GM10847 (cell line): Measurements from ENCODE around the gene HPDL.

Experiments used
- POLR2A ChIP-seq: IDR thresholded peaks from 2 replicates; pipeline ENCODE4 v1.6.1; 2011; ENCODE audit not compliant: insufficient read length; ENCODE audit errors: extremely low read depth

HPDL gene

DNA sequence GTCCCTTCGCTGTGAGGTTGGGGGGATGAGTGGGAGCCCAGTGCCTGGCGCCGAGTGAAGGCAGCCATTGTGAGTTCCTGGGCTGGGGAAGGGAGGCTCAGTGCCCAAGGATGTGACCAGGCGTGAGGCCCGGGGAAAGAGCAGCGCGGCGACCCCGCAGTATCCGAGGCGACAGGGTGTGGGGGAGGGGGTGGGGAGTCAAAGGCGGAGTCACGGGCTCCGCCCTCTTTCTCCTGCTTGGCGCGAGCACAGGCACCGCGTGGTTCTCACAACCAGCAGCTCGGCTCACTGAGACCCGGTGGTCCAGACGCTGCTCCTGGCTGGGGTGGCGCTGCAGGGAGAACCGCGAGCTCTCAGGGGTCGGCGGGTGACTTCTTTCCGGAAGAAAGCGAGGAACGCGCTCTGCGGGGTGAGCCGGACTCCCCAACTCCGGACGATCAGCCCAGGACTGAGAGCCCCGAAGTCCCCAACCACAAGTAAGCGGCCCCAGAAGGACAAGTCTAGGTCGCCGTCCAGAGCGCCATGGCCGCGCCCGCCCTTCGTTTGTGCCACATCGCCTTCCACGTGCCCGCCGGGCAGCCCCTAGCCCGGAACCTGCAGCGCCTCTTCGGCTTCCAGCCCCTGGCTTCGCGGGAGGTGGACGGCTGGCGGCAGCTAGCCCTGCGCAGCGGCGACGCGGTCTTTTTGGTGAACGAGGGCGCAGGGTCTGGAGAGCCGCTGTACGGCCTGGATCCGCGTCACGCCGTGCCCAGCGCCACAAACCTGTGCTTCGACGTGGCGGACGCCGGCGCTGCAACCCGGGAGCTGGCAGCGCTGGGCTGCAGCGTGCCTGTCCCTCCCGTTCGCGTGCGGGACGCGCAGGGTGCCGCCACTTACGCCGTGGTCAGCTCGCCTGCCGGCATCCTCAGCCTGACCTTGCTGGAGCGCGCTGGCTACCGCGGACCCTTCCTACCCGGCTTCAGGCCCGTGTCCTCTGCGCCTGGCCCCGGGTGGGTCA lies at the start of gene HPDL:
Gene HPDL, plus strand, starts transcription at position 269 of the 997 bp plus-strand sequence. Its CDS starts 254 bp downstream, at position 523.
- TF ChIP-seq POLR2A: peak; percentile 81

DNA sequence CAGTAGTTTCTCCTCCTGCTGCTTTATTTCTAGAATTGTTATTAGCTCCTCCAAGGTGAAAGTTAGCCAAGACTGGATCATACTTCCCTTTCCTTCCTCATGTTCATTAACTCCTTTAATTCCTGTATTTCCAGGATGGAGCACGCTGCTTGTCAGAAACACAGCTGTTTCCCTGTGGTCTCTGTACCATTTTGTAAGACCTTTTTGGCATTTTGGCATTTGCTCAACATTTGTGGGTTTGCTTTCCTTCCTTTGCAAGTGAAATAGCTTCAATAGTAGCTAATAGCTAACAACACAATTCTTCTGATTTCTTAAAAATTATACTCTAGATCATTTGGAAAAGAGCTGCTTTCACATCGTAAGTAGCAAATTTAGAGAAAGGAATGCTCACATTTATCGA lies 44.3 kb upstream of the HPDL start:
- no peak for TF ChIP-seq POLR2A

DNA sequence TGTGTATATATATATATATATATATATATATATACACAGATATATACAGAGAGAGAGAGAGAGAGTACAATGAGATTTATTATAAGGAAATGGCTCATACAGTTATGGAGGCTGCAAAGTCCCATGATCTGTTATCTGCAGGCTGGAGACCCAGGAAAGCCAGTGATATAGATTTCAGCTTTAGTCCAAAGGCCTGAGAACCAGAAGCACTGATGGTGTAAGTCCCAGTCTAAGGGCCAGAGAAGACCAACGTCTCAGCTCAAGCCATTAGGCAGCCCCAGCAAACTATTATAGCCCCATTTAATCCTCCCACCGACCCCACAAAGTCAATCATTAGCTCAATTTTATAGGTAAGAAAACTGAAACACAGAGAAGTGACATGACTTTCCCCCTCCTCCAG lies 35.0 kb upstream of the HPDL start:
- no peak for TF ChIP-seq POLR2A

DNA sequence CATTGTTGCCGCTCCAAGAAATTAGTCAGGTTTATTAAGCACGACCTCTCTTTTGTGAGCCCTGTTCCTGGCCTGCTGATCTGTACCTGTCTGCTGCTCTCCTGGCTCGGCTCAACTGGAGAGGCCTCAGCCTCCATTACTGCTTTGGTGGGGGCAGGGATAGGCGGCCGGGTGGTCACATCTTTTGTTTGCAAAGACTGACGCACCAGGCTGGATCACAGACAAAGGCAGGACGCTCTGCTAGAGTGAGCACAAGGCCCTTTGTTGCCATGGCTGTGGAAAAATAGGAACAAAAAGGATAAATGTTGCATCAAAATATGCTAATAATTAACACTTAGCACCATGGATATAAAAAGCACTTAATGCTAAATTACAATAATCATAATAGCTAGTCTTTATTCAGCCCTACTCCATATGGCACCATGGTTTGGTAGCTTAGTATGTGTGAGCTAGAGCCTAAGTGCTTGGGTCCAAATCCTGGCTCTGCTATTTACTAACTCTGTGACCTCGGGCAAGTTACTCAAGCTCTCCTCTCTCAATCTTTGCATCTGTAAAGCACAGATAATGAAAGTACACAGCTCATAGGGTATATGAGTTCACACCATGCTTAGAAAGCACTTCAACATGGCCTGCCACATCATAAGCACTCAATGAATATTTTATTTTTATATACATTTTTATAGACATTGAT lies 28.9 kb upstream of the HPDL start:
- TF ChIP-seq POLR2A: no peak

DNA sequence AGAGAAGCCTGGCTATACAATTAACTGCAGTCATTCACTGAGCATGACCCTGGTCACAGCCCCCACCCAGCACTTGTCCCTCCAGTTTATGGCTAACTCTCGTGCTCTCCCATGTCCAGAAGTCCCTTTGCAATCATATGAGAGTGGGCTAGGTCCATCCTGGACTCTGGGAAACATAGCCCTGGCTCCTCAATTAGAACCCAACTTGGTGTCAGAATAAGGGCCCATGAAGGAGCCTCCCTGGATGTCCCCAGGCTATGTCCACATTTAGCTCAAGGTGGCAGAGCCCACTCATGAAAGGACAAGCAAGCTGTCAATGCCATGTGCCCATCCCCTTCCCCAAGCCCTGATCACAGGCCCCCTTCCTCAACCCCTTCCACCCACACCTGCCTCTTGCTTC lies 27.4 kb upstream of the HPDL start:
- no peak for TF ChIP-seq POLR2A

DNA sequence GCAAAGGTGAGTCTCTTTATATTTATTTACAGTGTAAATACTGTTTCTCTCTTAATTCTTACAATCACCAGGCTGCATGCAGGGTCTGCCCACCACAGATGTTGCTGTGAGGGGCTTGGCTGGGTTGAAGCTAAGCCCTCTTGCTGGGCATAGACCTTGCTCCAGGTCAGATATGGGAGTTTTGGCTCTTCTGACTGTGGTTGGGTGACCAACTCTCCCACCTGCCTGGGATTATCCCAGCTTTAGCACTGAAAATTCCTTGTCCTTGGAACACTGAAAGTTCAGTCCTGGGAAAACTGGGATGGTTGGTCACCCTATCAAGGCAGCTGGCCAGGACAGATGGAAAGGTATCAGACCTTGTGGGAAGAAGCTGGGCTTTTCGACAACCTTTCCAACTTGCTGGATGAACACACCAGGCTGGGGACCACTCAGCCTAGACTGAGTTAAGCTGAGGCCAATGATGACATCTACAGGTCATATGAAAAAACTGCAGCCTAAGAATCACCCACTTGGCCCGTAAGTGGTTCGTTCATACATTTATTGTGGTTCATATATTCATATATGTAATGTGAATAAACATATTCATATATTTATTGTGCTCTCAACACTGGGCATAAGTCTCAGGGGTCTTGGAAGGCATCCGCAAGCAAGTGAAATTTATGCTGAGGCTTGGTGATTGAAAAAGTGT lies 26.6 kb upstream of the HPDL start:
- TF ChIP-seq POLR2A: no peak

DNA sequence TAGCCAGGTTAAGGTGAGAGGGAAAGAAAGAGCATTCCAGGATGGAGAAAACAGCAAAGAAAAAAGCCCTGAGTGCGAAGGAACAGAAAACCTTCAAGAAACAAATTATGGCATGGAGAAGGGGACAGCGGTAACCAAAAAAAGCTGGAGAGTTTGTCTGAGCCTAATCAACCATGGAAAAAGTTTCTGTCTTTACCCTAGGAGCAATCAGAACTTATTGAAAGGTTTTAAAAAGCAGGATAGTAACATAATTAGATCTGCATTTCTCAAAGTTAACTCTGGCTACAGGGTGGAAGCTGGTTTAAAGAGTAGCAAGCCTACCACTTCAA lies 26.1 kb upstream of the HPDL start:
- no peak for TF ChIP-seq POLR2A

DNA sequence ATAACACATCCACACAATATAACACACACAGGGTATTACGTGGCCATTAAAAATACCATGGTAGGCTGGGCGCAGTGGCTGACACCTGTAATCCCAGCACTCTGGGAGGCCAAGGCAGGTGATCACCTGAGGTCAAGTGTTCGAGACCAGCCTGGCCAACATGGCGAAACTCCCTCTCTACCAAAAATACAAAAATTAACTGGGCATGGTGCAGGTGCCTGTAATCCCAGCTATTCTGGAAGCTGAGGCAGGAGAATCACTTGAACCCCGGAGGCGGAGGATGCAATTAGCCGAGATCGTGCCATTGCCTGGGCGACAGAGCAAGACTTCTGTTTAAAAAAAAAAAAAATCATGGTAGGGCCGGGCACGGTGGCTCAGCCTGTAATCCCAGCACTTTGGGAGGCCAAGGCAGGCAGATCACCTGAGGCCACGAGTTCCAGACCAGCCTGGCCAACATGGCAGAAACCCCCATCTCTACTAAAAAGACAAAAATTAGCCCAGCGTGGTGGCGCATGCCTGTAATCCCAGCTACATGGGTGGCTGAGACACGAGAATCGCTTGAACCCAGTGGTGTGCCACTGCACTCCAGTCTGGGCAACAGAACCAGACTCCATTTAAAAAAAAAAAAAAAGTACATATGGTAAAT lies 24.1 kb upstream of the HPDL start:
- no peak for TF ChIP-seq POLR2A

DNA sequence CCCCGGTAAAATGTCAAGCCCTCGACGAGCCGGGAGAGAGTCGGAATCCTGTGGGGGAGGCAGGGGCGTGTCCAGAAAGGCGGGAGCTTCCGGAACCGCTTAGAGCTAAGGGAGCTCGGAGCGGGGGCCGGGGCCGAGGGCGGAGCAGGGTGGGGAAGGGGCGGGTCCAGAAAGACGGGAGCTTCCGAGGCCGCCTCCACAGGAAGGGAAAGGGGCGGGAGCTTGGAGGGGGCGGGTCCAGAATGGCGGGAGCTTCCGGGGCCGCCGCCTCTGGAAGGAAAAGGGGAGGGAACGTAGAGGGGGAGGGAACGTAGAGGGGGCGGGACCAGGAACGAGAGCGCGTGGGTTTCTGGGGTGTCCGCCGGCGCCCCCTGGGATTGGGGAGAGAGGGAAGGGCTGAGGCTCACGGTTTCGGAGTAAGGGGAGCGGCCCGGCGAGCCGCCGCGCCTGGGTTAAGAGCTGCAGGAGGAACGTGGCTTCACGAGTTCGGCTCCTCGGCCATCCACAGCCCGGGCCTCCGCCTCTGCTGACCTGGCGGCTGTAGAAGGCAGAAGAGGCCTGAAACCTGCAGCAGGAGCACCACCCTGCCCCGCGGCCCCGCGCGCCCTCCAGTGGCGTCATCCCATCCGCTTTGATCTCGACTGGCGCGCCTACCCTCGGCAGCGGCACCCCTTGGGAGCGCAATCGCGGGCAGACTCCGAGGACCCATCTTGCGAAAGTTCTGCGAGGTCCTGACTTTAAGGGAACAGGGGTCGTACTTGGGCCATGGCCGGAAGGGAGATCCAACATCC lies 23.0 kb upstream of the HPDL start:
- TF ChIP-seq POLR2A: peak; percentile 35

DNA sequence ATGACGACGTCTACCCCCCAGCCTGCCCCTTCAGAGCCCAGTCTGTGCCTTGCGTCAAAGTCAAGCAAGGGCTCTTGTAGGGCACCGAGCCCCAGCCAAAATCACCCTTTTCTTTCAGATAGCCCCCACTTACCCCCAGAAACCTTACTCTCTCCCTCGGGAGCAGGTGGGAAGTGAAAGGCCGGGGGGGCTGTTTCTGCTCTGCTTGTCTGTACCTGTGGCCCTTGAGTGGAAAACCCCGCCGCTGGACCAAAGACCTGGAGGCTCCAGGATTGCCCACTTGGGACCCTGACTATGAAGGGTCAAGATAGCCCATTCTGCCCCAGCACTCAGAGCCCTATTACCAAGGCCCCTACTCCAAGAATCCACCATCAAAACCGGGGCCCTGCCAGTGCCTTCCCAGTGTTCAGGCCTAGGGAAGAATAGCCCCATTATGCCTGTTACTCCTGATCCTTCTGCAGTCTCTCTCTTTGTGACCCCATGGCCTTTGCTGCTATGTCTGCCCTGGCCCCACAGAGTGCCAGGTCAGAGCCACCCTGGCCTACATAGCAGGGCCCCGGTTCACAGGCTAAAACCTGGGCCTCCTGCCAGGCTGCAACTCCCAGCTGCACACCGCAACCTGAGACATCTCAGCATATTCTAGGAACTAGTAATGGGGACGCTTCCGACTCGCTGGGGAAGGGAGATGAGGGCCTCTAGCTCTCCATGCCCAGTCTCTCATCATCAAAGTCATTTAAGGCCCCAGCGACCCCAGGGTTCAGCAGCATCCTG lies 22.2 kb upstream of the HPDL start:
- TF ChIP-seq POLR2A: no peak

DNA sequence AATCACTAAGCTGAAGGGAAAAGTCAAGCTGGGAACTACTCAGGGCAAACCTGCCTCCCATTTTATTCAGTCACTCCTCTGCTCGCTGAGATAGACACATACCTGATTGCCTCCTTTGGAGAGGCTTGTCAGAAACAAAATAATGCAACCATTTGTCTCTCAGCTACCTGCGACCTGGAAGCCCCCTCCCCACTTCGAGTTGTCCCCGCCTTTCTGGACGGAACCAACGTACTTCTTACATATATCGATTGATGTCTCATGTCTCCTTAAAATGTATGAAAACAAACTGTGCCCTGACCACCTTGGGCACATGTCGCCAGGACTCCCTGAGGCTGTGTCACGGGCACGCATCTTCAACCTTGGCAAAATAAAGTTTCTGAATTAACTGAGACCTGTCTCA lies 21.5 kb upstream of the HPDL start:
- no peak for TF ChIP-seq POLR2A

DNA sequence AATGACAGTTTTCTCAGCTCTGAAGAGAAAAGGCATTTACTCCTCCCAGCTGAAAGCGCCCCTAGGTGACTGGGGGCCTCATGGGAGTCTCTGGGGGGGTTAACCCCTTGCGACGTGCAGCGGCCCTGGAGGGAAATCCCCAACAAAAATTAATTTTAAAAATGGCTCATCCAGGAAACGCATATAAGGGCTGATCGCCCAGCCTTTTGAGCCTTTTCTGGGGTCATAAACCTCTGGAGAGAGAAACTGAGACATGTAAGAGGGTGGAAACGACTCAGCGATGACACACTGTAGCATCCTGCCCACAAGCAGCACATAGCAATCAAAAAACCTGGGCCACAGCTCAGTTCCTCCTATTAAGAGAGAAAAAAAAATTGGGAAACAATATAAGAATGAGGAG lies 20.4 kb upstream of the HPDL start:
- no peak for TF ChIP-seq POLR2A

DNA sequence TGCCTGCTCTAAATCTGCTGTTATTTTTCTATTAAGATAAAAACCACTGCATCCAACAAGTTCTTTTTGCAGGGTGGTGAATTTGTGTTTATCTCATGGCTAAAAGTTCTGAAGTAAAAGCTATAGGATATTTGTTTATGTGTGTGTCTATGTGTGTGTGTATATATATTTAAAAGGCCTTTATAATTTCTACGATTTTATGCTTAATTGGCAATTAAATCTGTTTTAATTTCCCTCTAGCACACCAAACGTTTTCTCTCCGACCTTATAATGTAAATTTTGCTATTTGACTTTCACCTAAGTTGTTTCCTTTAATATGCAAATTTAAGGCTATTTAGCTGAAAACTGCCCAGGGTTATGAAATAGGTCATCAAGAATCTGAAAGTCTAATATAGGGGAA lies 19.8 kb upstream of the HPDL start:
- no peak for TF ChIP-seq POLR2A

DNA sequence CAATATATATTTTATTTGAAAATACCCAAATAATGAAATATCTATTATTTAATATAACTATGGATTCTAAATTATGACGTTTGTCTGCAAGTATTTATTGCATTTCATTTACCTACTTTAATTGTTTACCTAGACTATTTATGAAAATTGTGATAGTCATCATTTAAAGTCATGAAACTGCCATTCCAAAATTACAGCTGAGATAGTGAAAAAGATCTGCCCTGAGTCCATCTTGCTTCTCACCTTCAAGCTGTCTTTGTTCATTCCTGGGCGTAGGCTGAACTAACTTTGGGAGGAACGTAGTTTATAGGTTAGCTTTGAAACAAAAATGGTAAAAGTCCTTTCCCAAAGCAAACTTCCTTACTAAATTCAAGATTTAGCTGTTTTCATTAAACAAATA lies 12.4 kb upstream of the HPDL start:
- TF ChIP-seq POLR2A: no peak
